T-helper 2 cell treated with Interferon-gamma antibody and Interleukin-4, amounts not matched to agents 5 μg/mL and 100 μg/mL, for 36 hours (primary cell): ENCODE results near the gene CLEC7A.

ENCODE experiments used
- DNase-seq: peaks from one replicate; pipeline ENCODE4 v3.0.0; 2021; ENCODE audit warnings: low spot score
- H3K27ac Mint-ChIP-seq: one replicate; pipeline ENCODE4 v1.8.0; 2021; ENCODE audit warnings: mild to moderate bottlenecking, mixed read lengths
- H3K27me3 Mint-ChIP-seq: one replicate; pipeline ENCODE4 v1.8.0; 2021; ENCODE audit warnings: low read depth, mixed read lengths
- H3K36me3 Mint-ChIP-seq: one replicate; pipeline ENCODE4 v1.8.0; 2021; ENCODE audit warnings: low read depth, mixed read lengths
- H3K4me1 Mint-ChIP-seq: one replicate; pipeline ENCODE4 v1.8.0; 2021; ENCODE audit warnings: low read depth, mixed read lengths
- H3K4me3 Mint-ChIP-seq: one replicate; pipeline ENCODE4 v1.8.0; 2022; ENCODE audit warnings: mild to moderate bottlenecking, moderate library complexity, mixed read lengths
- H3K9me3 Mint-ChIP-seq: one replicate; pipeline ENCODE4 v1.8.0; 2021; ENCODE audit warnings: mixed read lengths

The CLEC7A gene

DNA sequence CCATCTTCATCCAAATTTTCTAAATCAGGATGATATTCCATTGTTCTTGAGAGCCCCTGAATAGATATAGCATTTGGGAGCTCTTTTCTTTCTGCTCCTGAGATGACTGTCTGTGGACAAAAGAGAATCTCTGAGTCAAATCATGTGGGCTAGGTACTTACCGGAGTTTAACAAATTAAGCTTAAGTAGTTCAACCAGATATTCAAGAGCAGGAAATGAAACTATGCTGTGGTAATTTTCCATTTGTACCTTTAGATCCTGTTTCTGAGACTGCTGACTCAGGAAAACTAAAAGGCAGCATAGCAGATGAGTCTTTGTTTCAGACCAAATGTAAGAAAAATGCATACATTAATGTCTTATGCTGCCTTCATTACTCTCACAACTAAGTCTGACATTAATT lies at the start of gene CLEC7A:
CLEC7A (minus strand) TSS at position 158 of the 400 bp plus-strand sequence; CDS start at position 41, 117 bp downstream.
- DNase-seq = no peak
- Mint-ChIP-seq H3K4me1 (peaks cover 13% of the 10 kb centered on the region), H3K27ac (no peak within 1 kb of the TSS), H3K36me3 (no peaks in the 10 kb centered on the region), H3K27me3 (peaks cover 39% of the 10 kb centered on the region), H3K4me3 (no peak within 1 kb of the TSS), H3K9me3 (no peaks in the 10 kb centered on the region)

DNA sequence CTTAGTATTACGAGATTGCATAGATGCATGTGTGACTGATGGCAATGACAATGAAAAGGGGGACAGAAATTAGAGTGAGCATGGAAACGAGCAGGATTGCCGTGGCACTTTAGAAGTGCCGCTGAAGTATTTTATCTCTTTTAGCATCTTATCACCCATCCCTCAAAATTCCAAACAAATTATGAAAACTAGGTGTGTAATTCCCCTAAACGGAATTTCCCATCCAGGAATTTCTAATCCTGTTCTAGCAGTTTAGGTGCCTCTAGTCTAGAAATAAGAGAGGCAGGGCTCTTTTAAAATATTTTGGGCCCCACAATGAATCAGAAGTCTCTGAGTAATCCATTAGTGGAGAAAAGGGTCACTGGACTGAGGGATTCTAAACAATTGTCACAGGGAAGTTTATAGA lies 49.8 kb upstream of the CLEC7A start:
- peaks cover 31% of the 10 kb centered on the region for H3K27me3 Mint-ChIP-seq
- no peaks in the 10 kb centered on the region for H3K4me1 Mint-ChIP-seq
- H3K9me3 Mint-ChIP-seq = no peaks in the 10 kb centered on the region
- DNase-seq = no peak
- no peaks in the 10 kb centered on the region for H3K36me3 Mint-ChIP-seq
- H3K4me3 Mint-ChIP-seq = no peak overlapping the region
- H3K27ac Mint-ChIP-seq = no peak overlapping the region

DNA sequence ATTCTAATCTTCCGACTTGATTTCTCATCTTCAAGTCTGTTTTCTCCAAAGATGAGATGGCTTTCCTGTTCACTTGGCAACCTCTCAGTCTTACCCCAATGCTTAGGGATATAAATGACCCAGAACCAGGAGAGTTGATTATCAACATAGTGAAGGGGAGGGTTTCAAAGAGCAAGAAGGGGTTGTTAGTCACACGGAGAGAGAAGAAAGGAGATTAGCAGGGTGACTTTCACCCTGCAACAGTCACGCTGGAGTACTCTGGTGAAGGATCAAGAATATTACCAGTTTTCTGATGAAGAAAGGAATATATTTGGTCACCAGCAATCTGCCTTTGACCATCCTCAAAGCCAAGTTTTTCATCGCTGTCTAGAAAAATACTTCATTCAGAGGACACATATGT lies 48.8 kb upstream of the CLEC7A start, which contains the start of gene TMEM52B:
TMEM52B (plus strand) TSS at position 212 of the 400 bp plus-strand sequence. CDS start 543 bp downstream, outside the sequence.
- DNase-seq = no peak
- no peaks in the 10 kb centered on the region for H3K9me3 Mint-ChIP-seq
- H3K4me3 Mint-ChIP-seq = no peak within 1 kb of the TSS
- no peaks in the 10 kb centered on the region for H3K4me1 Mint-ChIP-seq
- H3K36me3 Mint-ChIP-seq = no peaks in the 10 kb centered on the region
- peaks cover 30% of the 10 kb centered on the region for H3K27me3 Mint-ChIP-seq
- H3K27ac Mint-ChIP-seq = no peak within 1 kb of the TSS

DNA sequence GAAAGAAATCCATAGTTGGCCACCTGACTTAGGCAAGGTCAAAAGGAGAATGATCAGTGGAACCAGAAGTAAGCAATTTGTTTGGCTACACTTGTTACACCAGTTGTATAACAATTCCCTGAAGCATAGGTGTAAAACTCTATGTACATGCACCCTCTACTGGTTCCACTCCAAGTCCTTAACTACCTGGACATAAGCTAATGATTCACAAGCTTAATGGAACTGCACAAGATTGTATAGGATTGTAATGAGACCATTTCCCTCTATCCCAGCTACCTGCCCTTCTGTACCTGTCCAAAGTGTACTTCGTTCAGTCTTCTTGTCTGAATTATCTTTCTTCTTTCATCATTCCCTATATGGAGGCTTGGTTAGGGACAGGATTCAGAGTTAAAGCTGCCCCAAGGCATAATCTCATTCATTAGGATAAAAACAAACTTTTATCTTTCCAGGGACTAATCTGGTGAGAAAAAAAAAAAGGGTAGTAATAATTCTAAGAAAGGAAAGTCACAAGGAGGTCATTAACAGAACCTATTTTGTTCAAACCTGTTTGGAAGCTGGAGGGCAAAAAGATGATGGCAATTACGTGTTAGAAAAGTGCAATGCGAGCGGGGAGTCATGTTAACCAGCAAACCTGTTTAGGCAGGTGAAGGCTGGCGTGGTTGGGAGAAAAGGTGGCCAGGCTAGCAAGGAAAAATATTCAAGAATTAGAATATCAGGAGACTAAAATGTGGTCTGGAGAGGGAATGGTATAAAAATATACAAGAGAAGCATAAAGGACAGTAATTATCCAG lies 46.0 kb upstream of the CLEC7A start:
- H3K4me1 Mint-ChIP-seq = no peaks in the 10 kb centered on the region
- no peaks in the 10 kb centered on the region for H3K36me3 Mint-ChIP-seq
- H3K27me3 Mint-ChIP-seq = peaks cover 38% of the 10 kb centered on the region
- H3K9me3 Mint-ChIP-seq = no peaks in the 10 kb centered on the region
- H3K4me3 Mint-ChIP-seq = no peak overlapping the region
- DNase-seq = no peak
- H3K27ac Mint-ChIP-seq = no peak overlapping the region

DNA sequence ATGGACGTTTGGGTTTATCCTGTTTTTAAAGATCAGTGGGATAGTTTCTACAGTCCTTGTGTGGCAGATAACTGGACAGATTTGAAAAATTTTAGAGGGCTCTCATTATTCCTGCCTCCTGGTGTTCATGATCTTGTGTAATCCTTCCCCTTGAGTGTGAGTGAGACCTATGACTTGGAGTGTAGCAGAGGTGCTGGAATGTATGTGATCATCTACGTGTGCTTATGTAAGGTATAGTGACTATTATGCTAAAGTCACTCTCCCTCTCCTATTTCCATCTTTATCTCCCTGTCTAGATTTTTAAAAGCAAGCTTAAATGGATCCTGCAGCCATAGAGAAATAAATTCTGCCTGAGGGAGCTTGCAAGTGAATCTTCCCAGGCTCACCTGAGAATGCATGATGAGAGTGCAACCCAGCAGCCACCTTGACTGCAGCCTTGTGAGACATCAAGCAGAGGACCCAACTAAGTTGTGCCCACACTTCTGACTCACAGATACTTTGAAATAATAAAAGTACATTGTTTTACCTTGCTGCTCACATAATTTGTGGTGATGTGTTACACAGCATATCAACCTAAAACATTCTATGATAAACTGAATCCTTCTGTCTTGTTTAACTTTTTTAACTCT lies 45.1 kb upstream of the CLEC7A start:
- peaks cover 42% of the 10 kb centered on the region for H3K27me3 Mint-ChIP-seq

DNA sequence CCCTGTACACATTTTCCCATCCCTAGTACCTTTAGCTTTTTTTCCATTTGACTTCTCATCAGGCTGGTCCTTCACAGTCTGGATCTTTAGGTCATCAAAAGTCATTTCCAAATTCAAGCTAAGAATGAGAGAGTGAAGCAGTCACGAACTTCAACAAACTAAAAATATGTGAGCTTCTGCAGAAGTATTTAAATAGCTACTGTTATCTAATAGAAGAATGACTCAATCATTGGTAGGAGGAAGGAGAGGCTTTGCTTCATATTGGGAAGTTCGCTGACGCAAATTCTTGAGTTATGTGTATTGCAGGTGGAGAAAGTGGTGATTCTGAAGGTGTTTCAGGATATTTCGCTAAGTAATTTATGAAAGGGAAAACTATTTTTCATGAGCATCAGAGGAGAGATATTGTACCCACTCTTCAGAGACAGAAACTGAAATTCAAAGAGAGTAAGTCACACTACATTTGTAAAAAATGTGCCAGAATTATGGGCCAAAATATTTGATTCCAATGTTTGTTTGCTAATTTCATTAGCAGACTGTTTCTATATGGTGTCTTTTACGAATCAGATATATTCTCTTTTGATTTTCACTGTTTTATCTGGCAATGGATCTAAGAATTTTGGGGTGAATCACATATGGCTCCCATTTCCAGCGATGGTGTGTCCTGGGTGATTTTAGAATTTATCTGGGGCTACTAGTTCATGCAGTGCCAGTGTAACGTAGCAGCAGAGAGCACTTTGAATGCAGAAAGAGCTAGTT lies 42.2 kb upstream of the CLEC7A start, which contains the start of gene OLR1:
OLR1 (minus strand) TSS at position 160 of the 756 bp plus-strand sequence; CDS start at position 105, 55 bp downstream.
- peaks cover 49% of the 10 kb centered on the region for H3K27me3 Mint-ChIP-seq
- H3K36me3 Mint-ChIP-seq = no peaks in the 10 kb centered on the region
- no peaks in the 10 kb centered on the region for H3K4me1 Mint-ChIP-seq
- no peaks in the 10 kb centered on the region for H3K9me3 Mint-ChIP-seq
- no peak for DNase-seq
- H3K4me3 Mint-ChIP-seq = no peak within 1 kb of the TSS
- H3K27ac Mint-ChIP-seq = no peak within 1 kb of the TSS

More for the DNA sequence above, 45.1 kb upstream of the CLEC7A start:
- H3K4me3 Mint-ChIP-seq = no peak overlapping the region
- no peak overlapping the region for H3K27ac Mint-ChIP-seq
- H3K36me3 Mint-ChIP-seq = no peaks in the 10 kb centered on the region
- no peaks in the 10 kb centered on the region for H3K4me1 Mint-ChIP-seq
- no peak for DNase-seq
- H3K9me3 Mint-ChIP-seq = no peaks in the 10 kb centered on the region

DNA sequence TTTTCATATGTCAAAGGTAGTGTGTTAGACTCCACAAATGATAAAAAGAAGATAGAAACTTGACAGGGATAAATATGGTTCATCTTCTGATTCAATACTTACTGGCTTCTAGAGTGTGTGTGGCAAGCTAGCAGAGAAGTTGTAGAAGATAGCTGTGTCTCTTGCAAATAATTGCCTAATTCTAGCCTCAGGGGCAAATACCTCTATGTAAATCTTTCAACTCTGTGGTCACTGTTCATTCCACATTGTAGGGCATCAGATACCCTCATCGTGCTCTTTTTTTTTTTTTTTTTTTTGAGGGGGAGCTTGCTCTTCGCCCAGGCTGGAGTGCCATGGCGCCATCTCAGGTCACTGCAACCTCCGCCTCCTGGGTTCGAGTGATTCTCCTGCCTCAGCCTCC lies 40.2 kb upstream of the CLEC7A start:
- no peaks in the 10 kb centered on the region for H3K4me1 Mint-ChIP-seq
- no peak for DNase-seq
- no peaks in the 10 kb centered on the region for H3K36me3 Mint-ChIP-seq
- peaks cover 37% of the 10 kb centered on the region for H3K27me3 Mint-ChIP-seq
- no peaks in the 10 kb centered on the region for H3K9me3 Mint-ChIP-seq
- H3K4me3 Mint-ChIP-seq = no peak overlapping the region
- no peak overlapping the region for H3K27ac Mint-ChIP-seq

DNA sequence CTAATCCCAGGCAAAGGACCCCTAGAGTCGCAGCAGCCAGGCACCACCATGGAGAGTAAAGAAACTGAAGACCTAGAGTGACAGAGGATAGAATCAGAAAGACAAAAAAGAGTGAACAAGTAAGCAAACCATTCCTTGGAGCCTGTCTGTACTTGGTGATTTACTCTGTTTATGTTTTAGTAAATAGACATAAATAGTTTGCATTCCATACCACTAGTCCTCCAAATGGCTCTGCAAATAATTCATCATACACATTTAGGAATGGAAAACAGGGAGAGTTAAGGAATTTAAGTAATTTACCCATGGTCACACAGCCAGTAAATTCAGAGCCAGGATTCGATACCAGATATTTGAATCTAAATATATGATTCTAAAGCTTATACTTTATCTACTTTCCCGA lies 39.1 kb upstream of the CLEC7A start:
- H3K27ac Mint-ChIP-seq = no peak overlapping the region
- DNase-seq = no peak
- H3K4me3 Mint-ChIP-seq = no peak overlapping the region
- H3K27me3 Mint-ChIP-seq = peaks cover 28% of the 10 kb centered on the region
- no peaks in the 10 kb centered on the region for H3K9me3 Mint-ChIP-seq
- H3K4me1 Mint-ChIP-seq = no peaks in the 10 kb centered on the region
- no peaks in the 10 kb centered on the region for H3K36me3 Mint-ChIP-seq

DNA sequence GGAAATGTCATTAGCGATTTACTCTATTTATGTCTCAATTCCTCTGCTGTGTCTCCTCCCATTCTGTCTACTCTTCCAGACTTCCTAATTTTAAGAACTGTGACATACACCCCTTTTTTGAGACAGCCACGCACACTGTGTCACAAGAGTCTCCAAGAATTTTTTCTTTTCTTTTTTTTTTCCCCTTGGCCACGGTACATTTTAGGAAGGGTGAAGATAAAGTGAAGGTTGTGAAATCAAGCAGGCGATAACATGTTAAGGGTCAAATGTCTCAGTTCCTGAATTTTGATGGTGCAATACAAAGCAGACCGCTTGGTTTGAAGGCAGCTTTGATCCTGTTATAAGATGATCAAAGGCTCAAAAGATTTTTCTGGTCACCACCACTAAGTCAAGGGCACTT lies 37.6 kb upstream of the CLEC7A start:
- peaks cover 26% of the 10 kb centered on the region for H3K27me3 Mint-ChIP-seq
- H3K9me3 Mint-ChIP-seq = no peaks in the 10 kb centered on the region
- H3K4me1 Mint-ChIP-seq = no peaks in the 10 kb centered on the region
- no peak overlapping the region for H3K4me3 Mint-ChIP-seq
- DNase-seq = no peak
- H3K27ac Mint-ChIP-seq = no peak overlapping the region
- H3K36me3 Mint-ChIP-seq = no peaks in the 10 kb centered on the region

DNA sequence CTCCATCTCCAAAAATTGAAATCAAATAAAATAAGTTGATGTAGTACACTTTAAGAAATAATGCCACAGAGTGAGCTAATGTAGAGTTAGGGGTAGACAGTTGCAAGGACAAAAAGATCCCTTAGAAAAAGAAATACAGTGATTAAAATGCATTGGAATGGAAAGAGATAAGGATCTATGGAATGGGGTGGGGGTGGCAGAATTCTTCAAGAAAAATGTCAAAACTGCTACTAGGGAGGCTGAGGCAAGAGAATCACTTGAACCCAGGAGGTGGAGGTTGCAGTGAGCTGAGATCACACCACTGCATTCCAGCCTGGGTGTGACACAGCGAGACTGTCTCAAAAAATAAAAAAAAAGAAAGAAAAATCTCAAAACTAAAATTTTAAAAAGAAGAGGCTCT lies 35.4 kb upstream of the CLEC7A start:
- Mint-ChIP-seq H3K4me1 (no peaks in the 10 kb centered on the region), H3K27ac (no peak overlapping the region), H3K9me3 (no peaks in the 10 kb centered on the region), H3K27me3 (peaks cover 19% of the 10 kb centered on the region), H3K4me3 (no peak overlapping the region), H3K36me3 (no peaks in the 10 kb centered on the region)
- DNase-seq = no peak

DNA sequence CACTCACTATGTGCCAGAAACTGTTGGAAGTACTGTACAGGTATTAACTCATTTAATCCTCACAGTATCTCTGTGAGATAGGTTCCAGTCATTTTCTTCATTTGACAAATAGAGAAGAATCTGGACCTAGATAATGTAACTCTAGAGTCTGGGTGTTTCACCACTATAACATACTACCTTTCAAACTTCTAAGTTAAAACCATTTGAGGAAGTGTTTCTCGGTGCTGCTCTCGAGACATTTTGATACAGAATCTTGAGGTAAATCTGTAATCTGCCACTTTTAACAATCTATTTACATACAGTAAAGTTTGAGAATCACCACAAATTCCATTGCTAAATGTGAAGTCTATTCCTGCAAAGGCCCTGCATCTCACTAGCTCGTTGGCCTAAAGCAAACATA lies 33.1 kb upstream of the CLEC7A start:
- no peak overlapping the region for H3K4me3 Mint-ChIP-seq
- peaks cover 24% of the 10 kb centered on the region for H3K27me3 Mint-ChIP-seq
- no peak for DNase-seq
- H3K27ac Mint-ChIP-seq = no peak overlapping the region
- H3K36me3 Mint-ChIP-seq = no peaks in the 10 kb centered on the region
- H3K9me3 Mint-ChIP-seq = no peaks in the 10 kb centered on the region
- no peaks in the 10 kb centered on the region for H3K4me1 Mint-ChIP-seq

DNA sequence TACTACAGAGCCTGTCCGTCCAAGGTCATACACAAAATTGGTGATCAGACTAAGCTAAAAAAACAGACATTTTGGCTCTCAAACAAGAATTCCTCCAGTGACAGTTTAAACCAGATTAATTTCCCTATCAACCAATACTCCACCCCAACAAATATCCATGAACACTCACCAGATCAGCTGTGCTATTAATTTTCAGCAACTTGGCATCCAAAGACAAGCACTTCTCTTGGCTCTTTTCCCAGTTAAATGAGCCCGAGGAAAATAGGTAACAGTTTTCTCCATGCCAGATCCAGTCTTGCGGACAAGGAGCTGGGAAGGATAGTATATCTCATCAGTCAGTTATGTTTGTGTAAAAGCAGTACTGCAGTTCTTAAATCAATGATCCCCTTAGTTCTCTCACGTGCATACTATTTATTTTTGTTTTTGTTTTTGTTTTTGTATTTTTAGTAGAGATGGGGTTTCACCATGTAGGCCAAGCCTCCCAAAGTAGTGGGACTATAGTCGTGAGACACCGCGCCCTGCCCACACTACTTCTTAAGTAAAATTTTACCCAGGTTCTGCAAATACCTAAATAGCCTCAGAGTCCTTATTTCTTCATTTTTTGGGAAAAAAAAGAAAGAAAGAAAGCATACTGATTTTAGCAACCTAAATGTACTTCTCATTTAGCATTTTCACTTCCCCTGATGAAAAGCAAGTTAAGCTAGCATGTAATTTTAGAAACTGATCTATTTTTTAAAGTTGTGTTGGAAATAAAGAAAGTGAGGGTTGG lies 30.8 kb upstream of the CLEC7A start:
- Mint-ChIP-seq H3K4me3 (no peak overlapping the region), H3K9me3 (no peaks in the 10 kb centered on the region), H3K27me3 (peaks cover 29% of the 10 kb centered on the region), H3K36me3 (no peaks in the 10 kb centered on the region), H3K4me1 (no peaks in the 10 kb centered on the region), H3K27ac (no peak overlapping the region)
- no peak for DNase-seq

DNA sequence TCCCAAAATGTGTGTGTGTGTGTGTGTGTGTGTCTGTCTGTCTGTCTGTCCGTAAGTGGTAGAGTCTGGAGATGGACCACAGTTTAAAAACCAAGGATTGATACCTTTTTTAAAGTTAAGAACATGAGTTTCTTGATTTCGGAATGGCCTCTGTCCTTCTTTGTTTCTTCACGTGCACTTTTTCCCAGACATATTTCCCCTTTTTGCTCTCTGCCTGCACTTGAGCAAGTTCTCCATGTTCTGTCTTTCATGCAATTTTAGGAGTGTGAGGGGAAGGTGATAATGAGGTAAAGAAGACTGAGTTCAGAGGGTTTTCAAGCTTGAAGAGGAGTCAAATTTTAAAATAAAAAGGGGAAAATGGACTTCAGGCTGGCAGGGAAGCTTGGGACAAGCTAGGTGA lies 29.3 kb upstream of the CLEC7A start:
- no peak overlapping the region for H3K27ac Mint-ChIP-seq
- H3K4me3 Mint-ChIP-seq = no peak overlapping the region
- H3K27me3 Mint-ChIP-seq = peaks cover 37% of the 10 kb centered on the region
- no peaks in the 10 kb centered on the region for H3K9me3 Mint-ChIP-seq
- H3K36me3 Mint-ChIP-seq = no peaks in the 10 kb centered on the region
- no peaks in the 10 kb centered on the region for H3K4me1 Mint-ChIP-seq
- no peak for DNase-seq
